ENCODE results near the gene STXBP6.
"Not testable (repeated sequence)": the region's sequence is repeated elsewhere in the genome, so short reads cannot be mapped to it uniquely, and the experiment has no call there.

Gene STXBP6

DNA sequence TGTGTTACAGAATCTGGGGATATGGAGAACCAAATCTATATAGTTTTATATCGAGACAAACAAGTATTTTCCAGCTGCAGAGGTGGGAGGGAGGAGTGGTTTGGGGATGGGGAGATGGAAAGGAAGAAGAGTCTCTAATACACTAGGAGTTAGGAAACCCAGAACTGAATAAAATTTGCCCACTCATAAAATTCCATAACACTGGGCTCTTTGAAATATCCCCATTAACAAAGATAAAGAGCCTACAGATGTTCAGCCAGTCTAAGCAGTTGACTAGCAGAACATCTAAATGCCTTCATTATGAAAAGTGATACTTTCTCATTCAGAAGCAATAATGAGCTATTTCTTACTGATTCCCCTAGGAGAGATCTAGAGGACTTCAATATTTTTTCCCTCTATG lies 264.2 kb downstream of the STXBP6 start:
- DNase-seq: no peak

DNA sequence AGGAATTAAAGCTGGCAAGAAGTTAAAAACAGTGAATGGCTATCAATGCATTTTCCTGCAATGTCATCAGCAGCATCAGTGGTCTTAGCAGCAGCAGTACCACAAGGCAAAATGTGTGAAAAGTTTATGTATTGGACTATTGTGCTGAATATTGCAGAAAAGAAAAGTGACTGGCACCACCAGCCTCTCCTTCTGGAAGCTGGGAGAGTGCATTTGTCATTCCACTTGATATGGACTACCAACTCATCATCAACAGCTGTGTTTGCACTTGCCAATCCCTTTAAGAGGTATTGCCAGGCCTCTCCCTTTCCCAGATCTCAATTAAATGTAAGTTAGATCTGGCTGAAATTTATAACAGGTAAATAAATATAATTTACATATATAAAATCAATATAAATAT lies 265.0 kb downstream of the STXBP6 start:
- no peak for DNase-seq

DNA sequence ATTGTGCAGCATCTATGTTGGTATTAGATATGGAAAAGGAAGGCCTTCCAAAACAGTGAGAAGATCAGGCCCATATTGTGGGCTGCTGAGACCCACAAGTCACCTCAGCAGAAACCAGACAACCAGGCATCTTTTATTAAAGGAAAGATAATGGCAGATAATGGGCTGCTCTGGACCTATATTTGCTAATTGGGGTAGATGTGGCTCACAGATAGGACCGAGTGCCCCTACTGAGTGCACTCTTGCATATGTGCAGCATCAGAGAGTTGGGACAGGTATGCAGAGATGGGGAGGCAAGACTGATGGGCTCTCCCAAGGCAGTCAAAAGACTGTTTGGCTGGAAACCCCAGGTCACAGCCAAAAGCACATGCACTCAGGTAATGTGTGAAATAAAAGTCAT lies 266.2 kb downstream of the STXBP6 start:
- no peak for DNase-seq

DNA sequence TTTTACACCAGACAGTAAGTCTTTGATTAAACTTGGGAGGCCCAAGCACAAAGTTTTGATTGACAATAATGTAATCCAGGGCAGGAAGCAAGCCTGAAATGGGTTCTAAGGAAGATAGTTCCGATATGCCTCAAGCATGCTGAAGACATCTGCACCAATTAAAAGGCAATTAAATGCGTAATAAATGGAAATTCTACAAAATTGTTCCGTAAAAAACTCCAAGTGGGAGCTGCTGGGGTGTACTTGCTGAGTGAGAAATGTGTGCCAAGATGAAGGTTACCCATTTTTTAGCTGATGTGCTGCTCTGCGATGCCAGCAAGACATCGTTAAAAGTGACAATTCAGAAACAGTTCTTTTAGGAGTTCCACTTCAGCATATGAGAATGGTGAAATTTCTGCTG lies 269.7 kb downstream of the STXBP6 start:
- no peak for DNase-seq

DNA sequence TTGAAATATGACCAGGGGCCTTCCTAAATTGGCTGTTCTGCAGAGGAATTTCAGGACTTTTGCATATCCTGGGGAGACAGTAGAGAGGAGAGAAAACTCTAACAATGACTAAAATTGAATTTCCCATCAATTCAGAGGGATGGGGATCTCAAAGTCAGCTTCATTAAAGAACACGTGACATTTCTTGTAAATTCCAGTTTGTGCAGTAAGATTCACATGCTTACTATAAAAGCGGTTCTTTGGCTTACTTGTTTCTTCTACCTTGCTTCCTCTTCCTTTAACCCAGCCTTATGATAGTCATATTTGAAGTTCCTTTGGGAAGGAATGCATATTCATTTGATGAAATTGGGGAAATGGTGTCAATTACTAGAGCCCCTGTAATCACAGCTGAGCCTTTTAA lies 272.3 kb downstream of the STXBP6 start:
- no peak for DNase-seq

DNA sequence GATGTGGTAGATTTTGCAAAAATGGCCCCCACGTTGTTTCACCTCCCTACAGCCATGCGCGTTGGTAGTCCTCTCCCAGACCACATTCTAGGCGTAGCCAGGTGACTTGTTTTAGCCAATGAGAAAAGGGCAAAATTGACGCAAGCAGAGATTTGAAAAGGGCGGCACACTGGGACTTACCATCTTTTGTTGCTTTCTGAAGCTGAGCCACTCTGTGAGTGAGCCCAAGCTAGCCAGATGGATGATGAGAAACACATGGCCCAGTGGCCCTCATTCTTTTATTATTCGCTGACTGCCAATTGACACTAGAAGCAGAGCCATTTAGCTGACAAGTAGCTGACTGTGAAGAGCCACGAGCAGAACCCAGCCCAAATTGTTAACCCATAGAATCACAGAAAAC lies 274.0 kb downstream of the STXBP6 start:
- no peak for DNase-seq

DNA sequence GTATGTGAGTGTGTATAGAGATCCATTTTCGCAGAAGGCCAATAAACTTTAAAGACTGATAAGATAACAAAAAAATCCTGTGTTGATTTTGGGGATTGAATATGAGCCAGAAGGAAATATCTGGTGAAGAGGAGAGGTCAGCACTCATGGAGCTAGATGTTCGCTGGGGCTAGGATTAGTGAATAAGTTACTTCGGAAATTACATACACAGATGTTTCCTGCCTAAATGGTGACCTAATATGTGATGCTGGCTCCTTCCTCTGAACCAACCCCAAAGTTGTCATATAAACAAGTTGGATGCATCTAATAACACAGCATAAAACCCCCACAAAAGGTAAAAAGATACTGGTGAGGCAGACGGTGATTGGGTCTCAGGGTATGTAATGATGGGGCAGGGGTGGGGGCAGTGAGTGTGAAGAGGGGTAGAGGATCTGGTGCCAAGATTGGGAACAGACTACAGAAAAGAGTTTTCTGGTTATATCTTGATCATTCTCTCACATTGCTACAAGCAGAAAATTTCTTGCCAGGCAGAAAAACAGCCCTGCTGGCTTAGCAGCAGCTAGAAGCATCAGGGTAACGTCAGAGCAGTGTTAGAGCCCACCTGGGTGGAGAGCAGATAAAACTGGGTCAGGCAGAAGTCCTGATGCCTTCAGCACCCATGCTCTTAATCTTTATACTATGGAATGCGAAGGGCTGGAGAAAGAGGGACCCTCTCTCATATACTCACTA lies 275.6 kb downstream of the STXBP6 start:
- no peak for DNase-seq

DNA sequence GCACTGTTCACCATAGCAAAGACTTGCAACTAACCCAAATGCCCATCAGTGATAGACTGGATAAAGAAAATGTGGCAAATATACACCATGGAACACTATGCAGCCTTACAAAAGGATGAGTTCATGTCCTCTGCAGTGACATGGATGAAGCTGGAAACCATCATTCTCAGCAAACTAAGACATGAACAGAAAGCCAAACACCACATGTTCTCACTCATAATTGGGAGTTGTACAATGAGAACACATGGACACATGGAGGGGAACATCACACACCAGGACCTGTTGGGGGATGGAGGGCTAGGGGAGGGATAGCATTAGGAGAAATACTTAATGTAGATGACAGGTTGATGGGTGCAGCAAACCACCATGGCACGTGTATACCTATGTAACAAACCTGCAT lies 276.4 kb downstream of the STXBP6 start:
- not testable (repeated sequence) for DNase-seq

DNA sequence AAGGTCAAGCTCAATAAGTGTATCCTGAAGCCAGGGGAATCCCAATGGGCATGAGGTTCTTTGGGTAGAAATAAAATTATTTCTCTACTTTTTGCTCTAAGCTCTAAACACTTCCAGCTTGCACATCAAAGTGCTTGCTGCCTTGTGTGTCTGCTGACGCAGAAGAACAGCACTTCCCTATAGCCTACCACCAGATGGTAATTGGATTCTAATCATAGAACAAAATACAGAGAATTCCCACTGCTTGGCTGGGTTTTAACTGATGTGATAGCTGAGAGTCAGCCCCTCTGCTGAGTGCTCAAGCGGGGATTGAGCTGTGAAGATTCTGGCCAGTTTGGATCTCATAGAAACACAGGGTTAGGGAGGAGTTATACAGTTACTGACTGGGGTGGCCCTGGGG lies 283.5 kb downstream of the STXBP6 start:
- no peak for DNase-seq

DNA sequence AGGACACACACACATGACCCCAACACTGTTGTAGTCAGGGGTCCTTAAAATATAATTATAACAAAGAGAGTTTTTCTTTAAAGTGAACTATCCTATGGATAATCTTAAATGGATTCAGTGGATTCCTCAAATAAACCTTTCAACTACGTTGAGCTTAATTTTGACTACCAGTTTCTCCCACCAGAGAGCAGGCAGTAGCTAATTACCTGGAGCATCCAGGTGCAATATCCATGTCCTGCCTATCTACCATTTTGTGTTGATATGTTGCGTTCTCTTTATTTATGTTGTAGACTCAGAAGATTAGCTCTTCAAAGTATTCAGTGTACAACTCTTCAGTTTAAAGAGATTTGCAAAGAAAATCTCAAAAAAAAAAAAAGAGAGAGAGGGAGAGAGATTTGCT lies 288.8 kb downstream of the STXBP6 start:
- no peak for DNase-seq

Measured in cortex of kidney (tissue), 1 donor.